ENCODE measurements around the gene PCK2. TPM values are rescaled to one million over a fixed set of nuclear protein-coding genes. Genes with fewer than 3 reads are reported as not detected.

Gene PCK2
- total and polyA plus RNA-seq, 2 of the 13 experiments (the other 11 are each of a cell fraction or from before 2014, with no cell fraction given) = 129 to 272 TPM

DNA sequence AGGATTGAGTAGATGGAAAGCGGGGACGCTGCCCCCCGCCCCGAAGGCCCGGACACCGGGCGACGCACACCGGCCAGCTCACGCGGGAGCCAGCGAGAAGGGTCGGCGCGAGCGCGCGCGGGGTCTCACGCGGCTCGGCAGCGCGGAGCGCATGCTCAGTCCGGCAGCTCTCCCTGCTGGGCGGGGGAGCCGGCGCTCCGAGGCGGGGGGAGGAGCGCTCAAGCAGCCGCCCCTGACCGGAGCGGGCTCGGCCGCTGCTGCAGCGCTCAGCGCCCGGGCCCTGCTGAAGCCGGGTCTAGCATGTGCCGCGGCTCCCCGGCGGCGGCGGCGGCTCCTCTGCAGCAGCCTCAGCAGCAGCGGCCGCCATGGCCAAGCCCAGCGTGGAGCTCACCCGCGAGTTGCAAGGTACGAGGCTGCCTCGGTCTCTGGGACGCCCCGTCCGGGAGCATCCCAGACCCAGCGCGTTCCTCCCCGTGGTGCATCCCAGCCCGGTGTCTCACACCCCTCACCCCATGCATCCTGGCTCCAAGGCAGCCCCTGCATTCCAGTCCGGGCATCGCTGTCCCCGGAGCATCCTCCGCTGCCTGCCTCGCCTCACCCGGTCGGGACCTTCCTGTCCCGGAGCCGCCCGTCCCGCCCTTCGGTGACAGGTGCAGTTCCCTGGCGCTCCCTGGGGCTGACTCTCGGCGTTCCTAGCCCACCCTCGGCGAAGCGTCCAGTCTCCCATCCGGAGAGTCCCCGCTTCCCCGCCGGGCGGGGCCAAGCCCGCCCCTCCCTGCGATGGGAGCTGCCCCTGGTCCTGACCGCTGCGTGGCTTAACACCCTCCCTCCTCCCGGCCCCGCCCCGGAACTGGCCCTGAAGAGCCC lies 42.1 kb upstream of the PCK2 start, which contains the start of gene CARMIL3 (continued):
- TF ChIP-seq ZBTB4 (CRISPR knock-in tag; IDR thresholded peaks at IDR 0.05; ENCODE audit: borderline replicate concordance) (peak; percentile 82), BORCS8-MEF2B (CRISPR knock-in tag; IDR thresholded peaks at IDR 0.05) (peak; percentile 92), ZNF574 (CRISPR knock-in tag; IDR thresholded peaks at IDR 0.05) (peak; percentile 82), ZNF3 (CRISPR knock-in tag; IDR thresholded peaks at IDR 0.05) (no peak), ZNF747 (CRISPR knock-in tag; IDR thresholded peaks at IDR 0.05; ENCODE audit: borderline replicate concordance) (peak; percentile 54; the same call in 1 of the 2 replicates), NFE2L2 (IDR thresholded peaks at IDR 0.05; ENCODE audit: low read length) (no peak), ZNF530 (CRISPR knock-in tag; IDR thresholded peaks at IDR 0.05; ENCODE audit: low read depth) (0 out of 2 replicates have a peak, but pooled peaks have one; percentile 28), ZNF562 (CRISPR knock-in tag; IDR thresholded peaks at IDR 0.05; ENCODE audit: borderline replicate concordance) (no peak), LRRFIP1 (CRISPR knock-in tag; conservative IDR thresholded peaks at IDR 0.05) (no peak), CBX5 (CRISPR knock-in tag; IDR thresholded peaks at IDR 0.05; ENCODE audit: borderline replicate concordance) (peak; percentile 54; the same call in 1 of the 2 replicates), HIVEP1 (CRISPR knock-in tag; IDR thresholded peaks at IDR 0.05) (peak; percentile 92), ZNF709 (CRISPR knock-in tag; IDR thresholded peaks at IDR 0.05) (peak; percentile 80; the same call in 1 of the 2 replicates)
- TF ChIP-seq, protein P1, sequence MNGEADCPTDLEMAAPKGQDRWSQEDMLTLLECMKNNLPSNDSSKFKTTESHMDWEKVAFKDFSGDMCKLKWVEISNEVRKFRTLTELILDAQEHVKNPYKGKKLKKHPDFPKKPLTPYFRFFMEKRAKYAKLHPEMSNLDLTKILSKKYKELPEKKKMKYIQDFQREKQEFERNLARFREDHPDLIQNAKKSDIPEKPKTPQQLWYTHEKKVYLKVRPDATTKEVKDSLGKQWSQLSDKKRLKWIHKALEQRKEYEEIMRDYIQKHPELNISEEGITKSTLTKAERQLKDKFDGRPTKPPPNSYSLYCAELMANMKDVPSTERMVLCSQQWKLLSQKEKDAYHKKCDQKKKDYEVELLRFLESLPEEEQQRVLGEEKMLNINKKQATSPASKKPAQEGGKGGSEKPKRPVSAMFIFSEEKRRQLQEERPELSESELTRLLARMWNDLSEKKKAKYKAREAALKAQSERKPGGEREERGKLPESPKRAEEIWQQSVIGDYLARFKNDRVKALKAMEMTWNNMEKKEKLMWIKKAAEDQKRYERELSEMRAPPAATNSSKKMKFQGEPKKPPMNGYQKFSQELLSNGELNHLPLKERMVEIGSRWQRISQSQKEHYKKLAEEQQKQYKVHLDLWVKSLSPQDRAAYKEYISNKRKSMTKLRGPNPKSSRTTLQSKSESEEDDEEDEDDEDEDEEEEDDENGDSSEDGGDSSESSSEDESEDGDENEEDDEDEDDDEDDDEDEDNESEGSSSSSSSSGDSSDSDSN (CRISPR knock-in tag; IDR thresholded peaks at IDR 0.05) = peak; percentile 76
- TF ChIP-seq, protein P2, sequence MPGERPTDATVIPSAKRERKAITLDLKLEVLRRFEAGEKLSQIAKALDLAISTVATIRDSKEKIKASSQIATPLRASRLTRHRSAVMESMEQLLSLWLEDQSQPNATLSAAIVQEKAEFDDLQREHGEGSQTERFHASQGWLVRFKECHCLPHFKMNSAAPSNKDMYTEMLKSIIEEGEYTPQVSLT (CRISPR knock-in tag; IDR thresholded peaks at IDR 0.05; ENCODE audit: borderline replicate concordance, low read depth) = peak; percentile 28; the same call in 1 of the 2 replicates
